Nephron (organoid): ENCODE measurements around the gene MTHFD1L.

Source experiments
- H3K27ac Mint-ChIP-seq, 3 experiments: 2 replicates each; pipeline ENCODE4 v1.8.0; 2020; ENCODE audit warnings: mixed read lengths in 3 of 3, mild to moderate bottlenecking in 2 of 3, moderate library complexity in 1 of 3
- H3K27me3 Mint-ChIP-seq: 2 replicates; pipeline ENCODE4 v1.8.0; 2021; ENCODE audit warnings: low read depth, mild to moderate bottlenecking, moderate library complexity, mixed read lengths
- H3K36me3 Mint-ChIP-seq: 2 replicates; pipeline ENCODE4 v1.8.0; 2020; ENCODE audit warnings: low read depth, mixed read lengths
- H3K4me1 Mint-ChIP-seq: 2 replicates; pipeline ENCODE4 v1.8.0; 2020; ENCODE audit warnings: mixed read lengths
- H3K4me3 Mint-ChIP-seq, 3 experiments: 2 replicates each; pipeline ENCODE4 v1.8.0; 2020; ENCODE audit warnings: mild to moderate bottlenecking in 3 of 3, mixed read lengths in 3 of 3, moderate library complexity in 2 of 3
- H3K9me3 Mint-ChIP-seq: 2 replicates; pipeline ENCODE4 v1.8.0; 2020; ENCODE audit warnings: mixed read lengths
- TF ChIP-seq, protein P1 (sequence below), 3 experiments: fragments of 200-600 bp; sonication (generic); IDR thresholded peaks; one replicate each; pipeline ENCODE4 v1.5.0; 2021; ENCODE audit warnings: antibody characterized with exemption in 3 of 3; ENCODE audit not compliant: unreplicated experiment in 3 of 3

Gene MTHFD1L

DNA sequence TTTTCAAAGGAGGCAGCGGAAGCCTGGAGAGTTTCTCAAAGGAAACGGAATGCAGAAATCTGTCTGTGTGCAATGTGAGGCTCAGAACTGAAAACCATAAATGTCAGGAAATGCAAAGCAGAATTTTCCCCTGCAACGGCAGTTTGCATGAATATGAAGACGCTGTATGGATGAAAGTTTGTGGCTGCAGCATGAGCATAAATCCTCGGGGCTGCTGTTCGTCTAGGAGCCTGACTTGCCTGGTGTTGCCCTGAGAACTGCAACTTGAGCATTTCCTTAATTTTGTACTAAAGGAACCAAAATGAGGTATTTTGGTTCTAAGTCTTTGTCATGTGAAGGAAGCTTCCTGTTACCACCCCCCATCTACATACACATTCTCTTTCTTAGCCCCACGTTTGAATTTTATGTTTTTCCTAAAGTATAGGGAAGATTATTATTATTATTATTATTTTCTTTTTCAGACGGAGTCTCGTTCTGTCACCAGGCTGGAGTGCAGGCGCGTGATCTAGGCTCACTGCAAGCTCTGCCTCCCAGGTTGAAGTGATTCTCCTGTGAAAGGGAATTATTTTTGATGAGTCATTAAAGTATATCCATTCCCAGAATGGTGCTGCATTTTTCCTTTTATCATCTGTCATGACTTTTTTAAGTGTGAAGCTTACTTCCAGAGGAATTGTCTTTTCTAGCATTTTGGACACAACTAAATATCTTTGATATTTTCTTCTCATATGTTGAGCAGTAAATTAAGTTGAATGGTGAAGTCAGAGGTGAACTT is 33.1 kb downstream of the MTHFD1L start:
- H3K27ac Mint-ChIP-seq, result peak overlapping the region; percentile 75 to 97 (median 95)
- peaks cover 3% of the 10 kb centered on the region for H3K27me3 Mint-ChIP-seq
- no peaks in the 10 kb centered on the region for H3K9me3 Mint-ChIP-seq
- peaks cover 58% of the 10 kb centered on the region for H3K4me1 Mint-ChIP-seq
- H3K36me3 Mint-ChIP-seq, result peaks cover 12% of the 10 kb centered on the region
- TF ChIP-seq, protein P1, sequence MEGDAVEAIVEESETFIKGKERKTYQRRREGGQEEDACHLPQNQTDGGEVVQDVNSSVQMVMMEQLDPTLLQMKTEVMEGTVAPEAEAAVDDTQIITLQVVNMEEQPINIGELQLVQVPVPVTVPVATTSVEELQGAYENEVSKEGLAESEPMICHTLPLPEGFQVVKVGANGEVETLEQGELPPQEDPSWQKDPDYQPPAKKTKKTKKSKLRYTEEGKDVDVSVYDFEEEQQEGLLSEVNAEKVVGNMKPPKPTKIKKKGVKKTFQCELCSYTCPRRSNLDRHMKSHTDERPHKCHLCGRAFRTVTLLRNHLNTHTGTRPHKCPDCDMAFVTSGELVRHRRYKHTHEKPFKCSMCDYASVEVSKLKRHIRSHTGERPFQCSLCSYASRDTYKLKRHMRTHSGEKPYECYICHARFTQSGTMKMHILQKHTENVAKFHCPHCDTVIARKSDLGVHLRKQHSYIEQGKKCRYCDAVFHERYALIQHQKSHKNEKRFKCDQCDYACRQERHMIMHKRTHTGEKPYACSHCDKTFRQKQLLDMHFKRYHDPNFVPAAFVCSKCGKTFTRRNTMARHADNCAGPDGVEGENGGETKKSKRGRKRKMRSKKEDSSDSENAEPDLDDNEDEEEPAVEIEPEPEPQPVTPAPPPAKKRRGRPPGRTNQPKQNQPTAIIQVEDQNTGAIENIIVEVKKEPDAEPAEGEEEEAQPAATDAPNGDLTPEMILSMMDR (IDR thresholded peaks at IDR 0.05; ENCODE audit: unreplicated experiment in 3 of 3), result no peak
- H3K4me3 Mint-ChIP-seq, result peak overlapping the region in 2 of 3 experiments; percentile 40 to 50

DNA sequence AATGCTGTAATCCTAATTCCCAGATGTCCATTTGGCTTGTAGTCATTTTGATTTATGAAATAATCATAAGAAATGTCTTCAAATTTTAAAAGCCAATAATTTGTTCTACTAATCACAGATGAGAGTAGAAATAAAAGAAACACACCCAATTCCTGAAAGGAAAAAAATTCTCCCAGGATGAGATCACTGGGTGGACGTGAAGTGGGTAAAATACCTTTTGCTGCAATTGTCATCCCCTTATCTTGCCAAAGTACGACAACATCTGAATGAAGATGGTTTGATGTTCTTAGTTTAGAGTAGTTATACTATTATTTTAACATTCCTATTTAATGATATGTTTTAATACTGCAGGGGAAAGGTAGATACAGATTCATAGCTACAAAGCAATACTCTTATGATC is 33.7 kb downstream of the MTHFD1L start:
- H3K9me3 Mint-ChIP-seq, result no peaks in the 10 kb centered on the region
- TF ChIP-seq, protein P1 (IDR thresholded peaks at IDR 0.05; ENCODE audit: unreplicated experiment in 3 of 3), result no peak
- no peak overlapping the region for H3K4me3 Mint-ChIP-seq
- H3K27me3 Mint-ChIP-seq, result peaks cover 3% of the 10 kb centered on the region
- H3K36me3 Mint-ChIP-seq, result peaks cover 12% of the 10 kb centered on the region
- peak overlapping the region; percentile 75 to 97 (median 95) for H3K27ac Mint-ChIP-seq
- H3K4me1 Mint-ChIP-seq, result peaks cover 52% of the 10 kb centered on the region

DNA sequence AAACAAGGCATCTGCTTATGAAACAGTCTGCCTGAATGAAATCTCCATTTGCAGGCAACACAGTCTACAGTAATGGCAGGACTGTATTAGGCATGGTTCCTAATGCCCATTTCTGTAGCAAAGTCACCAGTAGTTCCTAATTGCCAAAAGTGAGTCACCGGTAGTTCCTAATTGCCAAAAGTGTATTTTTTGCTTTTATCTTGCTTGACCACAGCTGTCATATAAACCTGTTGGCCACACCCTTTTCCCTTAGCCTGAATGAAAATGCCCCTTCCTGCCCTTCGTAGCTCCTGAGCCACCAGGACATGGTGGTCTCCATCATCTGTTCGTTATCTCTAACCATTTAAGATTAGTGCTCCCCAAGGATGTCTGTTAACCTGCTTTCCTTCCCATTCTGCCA is 34.5 kb downstream of the MTHFD1L start:
- Mint-ChIP-seq H3K9me3 (no peaks in the 10 kb centered on the region), H3K36me3 (peaks cover 12% of the 10 kb centered on the region), H3K27me3 (peaks cover 3% of the 10 kb centered on the region), H3K4me1 (peaks cover 44% of the 10 kb centered on the region), H3K4me3 (no peak overlapping the region), H3K27ac (peak overlapping the region in 2 of 3 experiments; percentile 30 to 37)
- TF ChIP-seq, protein P1 (IDR thresholded peaks at IDR 0.05; ENCODE audit: unreplicated experiment in 3 of 3), result no peak

DNA sequence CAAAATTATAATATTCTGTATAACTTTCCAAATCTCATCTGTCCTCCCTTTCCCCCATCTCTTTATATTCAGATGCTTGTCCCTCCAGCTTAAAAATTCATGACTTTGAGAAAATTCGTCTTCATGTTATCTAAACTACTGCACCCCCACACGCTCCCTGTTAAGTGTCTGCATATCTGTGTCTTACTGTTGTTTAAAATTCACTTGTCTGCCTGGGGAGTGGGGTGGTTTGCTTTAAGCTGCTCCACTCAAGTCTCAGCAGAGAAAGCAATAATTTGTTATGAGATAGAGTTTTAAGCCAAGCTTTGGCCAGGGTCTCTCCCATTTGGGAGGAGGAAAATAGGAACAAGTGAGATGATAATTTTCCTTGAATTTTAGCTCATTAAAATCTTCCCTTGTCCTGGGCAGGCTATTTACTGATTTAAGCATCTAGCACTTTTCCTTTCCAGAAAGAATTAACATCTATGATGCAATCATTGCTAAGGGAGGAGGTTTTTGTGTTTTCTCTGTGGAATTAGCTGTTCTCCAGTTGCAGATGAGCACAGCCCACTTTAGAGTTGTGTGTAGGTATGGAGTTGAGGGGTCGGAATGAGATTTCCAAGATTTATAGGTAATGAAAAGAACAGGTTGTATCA is 36.8 kb downstream of the MTHFD1L start:
- H3K27ac Mint-ChIP-seq, result peak overlapping the region; percentile 50 to 84 (median 84)
- H3K4me1 Mint-ChIP-seq, result peaks cover 45% of the 10 kb centered on the region
- peaks cover 3% of the 10 kb centered on the region for H3K27me3 Mint-ChIP-seq
- no peak overlapping the region for H3K4me3 Mint-ChIP-seq
- no peaks in the 10 kb centered on the region for H3K9me3 Mint-ChIP-seq
- peaks cover 13% of the 10 kb centered on the region for H3K36me3 Mint-ChIP-seq
- TF ChIP-seq, protein P1 (IDR thresholded peaks at IDR 0.05; ENCODE audit: unreplicated experiment in 3 of 3), result no peak

DNA sequence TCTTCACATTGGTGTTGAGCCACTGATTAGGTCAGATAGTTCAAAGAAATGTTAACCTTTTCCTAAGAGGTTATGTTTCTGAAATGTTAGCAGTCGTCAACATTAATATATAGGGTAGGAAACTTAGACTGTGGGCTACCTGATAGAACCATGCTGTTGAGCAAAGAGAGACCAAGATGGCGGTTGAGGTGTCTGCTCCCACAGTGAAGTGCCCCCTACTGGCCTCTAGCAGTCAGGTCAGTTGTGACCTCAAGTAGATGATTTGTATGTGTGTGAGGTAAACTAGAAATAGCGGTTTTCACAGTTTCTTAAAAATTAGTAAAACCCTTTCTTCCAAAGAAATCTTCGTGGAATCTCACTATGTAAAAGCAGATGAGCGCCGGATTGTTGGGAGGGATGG is 40.3 kb downstream of the MTHFD1L start:
- Mint-ChIP-seq H3K4me1 (peaks cover 30% of the 10 kb centered on the region), H3K4me3 (no peak overlapping the region), H3K27me3 (no peaks in the 10 kb centered on the region), H3K27ac (peak overlapping the region in 2 of 3 experiments; percentile 42 to 75), H3K9me3 (no peaks in the 10 kb centered on the region), H3K36me3 (peaks cover 12% of the 10 kb centered on the region)
- TF ChIP-seq, protein P1 (IDR thresholded peaks at IDR 0.05; ENCODE audit: unreplicated experiment in 3 of 3), result no peak
